HCT116 (cell line): ENCODE results near the gene BAD. TPM values are rescaled to one million over a fixed set of nuclear protein-coding genes. Genes with fewer than 3 reads are reported as not detected.

ENCODE experiments used
- CTCF ChIP-seq, 3 experiments: fragments of 200-600 bp in 1 of 3; sonication (generic) in 1 of 3; IDR thresholded peaks in 2 of 3; conservative IDR thresholded peaks in 1 of 3; 2 replicates each; pipeline ENCODE4 v1.5.1; 2012 to 2017; ENCODE audit warnings: low read depth in 2 of 3, low read length in 2 of 3, antibody characterized with exemption in 1 of 3, borderline replicate concordance in 1 of 3, control low read depth in 1 of 3, mild to moderate bottlenecking in 1 of 3, mixed read lengths in 1 of 3, mixed run types in 1 of 3, moderate library complexity in 1 of 3; ENCODE audit not compliant: insufficient read depth in 1 of 3
- EGR1 ChIP-seq: IDR thresholded peaks from 2 replicates; pipeline ENCODE4 v1.6.1; 2012; ENCODE audit warnings: low read depth
- JUND ChIP-seq: IDR thresholded peaks from 2 replicates; pipeline ENCODE4 v1.6.1; 2012
- REST ChIP-seq: IDR thresholded peaks from 2 replicates; pipeline ENCODE4 v1.6.1; 2012; ENCODE audit warnings: low read depth
- SIN3A ChIP-seq: IDR thresholded peaks from 2 replicates; pipeline ENCODE4 v1.6.1; 2012; ENCODE audit warnings: low read depth
- YY1 ChIP-seq: IDR thresholded peaks from 2 replicates; pipeline ENCODE4 v1.6.1; 2011; ENCODE audit warnings: low read length, low read depth, moderate library complexity, mild to moderate bottlenecking; ENCODE audit not compliant: insufficient replicate concordance; ENCODE audit errors: extremely low read depth
- ZFX ChIP-seq: fragments of 450-650 bp; IDR thresholded peaks from 2 replicates; pipeline ENCODE4 v1.6.1; 2017
- ZNF274 ChIP-seq: fragments of 200-500 bp; sonication (Bioruptor generic); IDR thresholded peaks from 2 replicates; pipeline ENCODE4 v1.6.1; 2014; ENCODE audit warnings: mild to moderate bottlenecking, low read depth, low read length, inconsistent platforms
- total RNA-seq: library from RNA; stranded (reverse); gene quantifications from one replicate; pipeline ENCODE4 v1.2.1, GENCODE V29; 2021; ENCODE audit not compliant: unreplicated experiment

BAD gene
- total RNA-seq, 1 experiment from 2014 or later, result 51.9 TPM

GRCh38 chr11:64269540-64270220 is 14.8 kb downstream of the BAD start (continued):
- TF ChIP-seq ZNF274, result no peak
- no peak for TF ChIP-seq EGR1
- TF ChIP-seq JUND, result no peak
- no peak for TF ChIP-seq CTCF (IDR thresholded peaks at IDR 0.05 in 2 of 3, conservative IDR thresholded peaks at IDR 0.05 in 1 of 3; ENCODE audit: borderline replicate concordance in 1 of 3, insufficient read depth in 1 of 3, low read depth in 2 of 3, low read length in 2 of 3)
- peak; percentile 34; the same call in 1 of the 2 replicates for TF ChIP-seq ZFX
- TF ChIP-seq REST, result no peak
- no peak for TF ChIP-seq SIN3A
- peak; percentile 99 for TF ChIP-seq YY1
